Activated CD8-positive, alpha-beta memory T cell treated with anti-CD3 and anti-CD28 coated beads, Interleukin-2, amount 10 ng/mL, durations not matched to agents 7 days and 5 days (primary cell): ENCODE results near the gene ZNF592. TPM values are rescaled to one million over a fixed set of nuclear protein-coding genes. Genes with fewer than 3 reads are reported as not detected.
A peak's percentile ranks its signal among the peaks of the same experiment; 100 is the strongest.

Experiments
- ATAC-seq: fragments of 150-1000 bp; cut with Tn5 transposase; one replicate; pipeline ENCODE4 v1.10.0; 2021; ENCODE audit warnings: moderate library complexity
- CTCF ChIA-PET: fragments of 350-600 bp; sonication (Branson Sonifier 250); formaldehyde crosslinking; loops from one replicate; lab custom pipeline; 2021; ENCODE audit warnings: antibody characterized with exemption; lab: Charles Lee
- DNase-seq: peaks from one replicate; pipeline ENCODE4 v3.0.0-alpha.2; 2020
- H3K27ac Mint-ChIP-seq: one replicate; pipeline ENCODE4 v1.8.0; 2021; ENCODE audit warnings: mild to moderate bottlenecking, mixed read lengths
- H3K27me3 Mint-ChIP-seq: one replicate; pipeline ENCODE4 v1.8.0; 2021; ENCODE audit warnings: mixed read lengths
- H3K36me3 Mint-ChIP-seq: one replicate; pipeline ENCODE4 v1.8.0; 2021; ENCODE audit warnings: mild to moderate bottlenecking, mixed read lengths
- H3K4me1 Mint-ChIP-seq: one replicate; pipeline ENCODE4 v1.8.0; 2021; ENCODE audit warnings: mixed read lengths
- H3K4me3 Mint-ChIP-seq: one replicate; pipeline ENCODE4 v1.8.0; 2021; ENCODE audit warnings: mild to moderate bottlenecking, moderate library complexity, mixed read lengths
- H3K9me3 Mint-ChIP-seq: one replicate; pipeline ENCODE4 v1.8.0; 2022; ENCODE audit warnings: low read depth, mixed read lengths
- total RNA-seq, 2 experiments: library from RNA; stranded (reverse); gene quantifications; one replicate each; pipeline ENCODE4 v1.2.3, GENCODE V29; 2021

ZNF592 gene
- total RNA-seq, 2 experiments from 2014 or later = 32.9 to 39.7 TPM

DNA sequence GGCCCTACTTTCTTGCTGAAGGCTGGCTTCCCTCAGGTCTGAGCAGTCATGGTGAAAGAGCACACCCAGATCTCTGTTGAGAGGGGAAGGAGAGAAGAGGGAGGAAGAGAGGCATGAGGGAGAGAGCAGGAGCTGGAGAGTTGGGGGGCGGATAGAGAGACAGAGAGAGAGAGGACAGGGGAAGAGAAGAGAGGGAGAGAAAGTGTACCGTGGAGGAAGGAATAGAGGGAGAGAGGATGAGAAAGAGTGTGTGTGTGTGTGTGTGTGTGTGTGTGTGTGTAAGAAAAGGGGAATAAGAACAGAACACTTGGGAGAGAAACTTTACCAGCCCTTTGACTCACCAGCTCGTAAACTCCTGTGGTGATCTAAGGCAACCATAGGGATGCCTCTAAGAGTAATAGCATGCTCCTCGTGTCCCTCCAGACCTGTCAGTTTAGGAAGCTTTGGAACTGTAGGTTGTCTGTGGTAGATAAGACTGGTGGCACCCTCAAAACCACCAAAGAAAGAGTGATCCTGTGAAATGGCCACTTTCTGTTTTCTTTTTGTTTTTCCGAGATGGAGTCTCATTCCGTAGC lies 18.2 kb downstream of the ZNF592 start:
- peaks cover 14% of the 10 kb centered on the region for H3K4me1 Mint-ChIP-seq
- DNase-seq (no peak), ATAC-seq (no peak)
- H3K36me3 Mint-ChIP-seq = peaks cover 38% of the 10 kb centered on the region
- no peak overlapping the region for H3K4me3 Mint-ChIP-seq
- H3K27ac Mint-ChIP-seq = no peak overlapping the region
- CTCF ChIA-PET = interaction anchor here (1.1 kb wide), 1 partner anchor 10 kb away, joined by 3 read pairs; no protein-coding TSS in a partner anchor
- no peaks in the 10 kb centered on the region for H3K9me3 Mint-ChIP-seq
- no peaks in the 10 kb centered on the region for H3K27me3 Mint-ChIP-seq

DNA sequence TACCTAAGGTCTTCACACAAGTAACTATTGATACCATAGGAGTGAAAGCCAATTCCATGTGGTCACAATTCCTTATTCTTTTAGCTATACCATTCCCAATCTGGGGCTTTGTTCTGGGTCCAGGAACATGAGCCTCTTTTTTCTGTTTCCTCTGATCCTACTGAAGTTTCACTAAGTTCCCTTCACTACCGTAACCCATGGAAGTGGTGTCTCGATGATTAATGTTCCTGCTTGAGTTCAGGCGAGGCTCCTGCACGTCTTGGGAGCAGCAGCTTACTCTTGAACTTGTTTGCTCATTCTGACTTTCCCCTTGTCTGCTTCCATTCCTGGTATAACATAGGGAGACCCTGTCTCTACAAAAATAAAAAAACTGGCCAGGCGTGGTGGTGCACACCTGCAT lies 23.6 kb downstream of the ZNF592 start:
- peaks cover 35% of the 10 kb centered on the region for H3K36me3 Mint-ChIP-seq
- CTCF ChIA-PET = no interaction called here
- ATAC-seq = no peak
- no peak for DNase-seq
- peaks cover 7% of the 10 kb centered on the region for H3K4me1 Mint-ChIP-seq
- no peak overlapping the region for H3K4me3 Mint-ChIP-seq
- no peaks in the 10 kb centered on the region for H3K27me3 Mint-ChIP-seq
- no peak overlapping the region for H3K27ac Mint-ChIP-seq
- no peaks in the 10 kb centered on the region for H3K9me3 Mint-ChIP-seq

DNA sequence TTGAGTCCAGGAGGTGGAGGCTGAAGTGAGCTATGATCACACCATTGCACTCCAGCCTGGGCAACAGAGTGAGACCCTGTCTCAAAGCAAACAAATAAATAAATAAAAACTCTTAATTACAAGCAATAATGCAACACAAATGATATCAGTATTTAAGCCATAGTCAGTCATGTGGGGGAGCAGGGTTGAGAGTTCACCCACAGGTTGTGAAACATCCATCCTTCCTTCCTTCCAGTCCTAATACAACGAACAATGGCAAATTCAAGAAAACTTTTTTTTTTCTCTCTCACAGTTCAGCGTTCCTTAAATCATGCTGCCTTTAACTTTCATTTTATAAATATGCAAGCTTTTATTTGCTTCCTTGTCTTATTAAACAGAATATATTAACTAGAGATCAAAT lies 24.1 kb downstream of the ZNF592 start:
- Mint-ChIP-seq H3K9me3 (no peaks in the 10 kb centered on the region), H3K4me3 (no peak overlapping the region), H3K27me3 (no peaks in the 10 kb centered on the region), H3K36me3 (peaks cover 31% of the 10 kb centered on the region), H3K27ac (no peak overlapping the region), H3K4me1 (peaks cover 7% of the 10 kb centered on the region)
- DNase-seq (no peak), ATAC-seq (no peak)
- CTCF ChIA-PET = no interaction called here

DNA sequence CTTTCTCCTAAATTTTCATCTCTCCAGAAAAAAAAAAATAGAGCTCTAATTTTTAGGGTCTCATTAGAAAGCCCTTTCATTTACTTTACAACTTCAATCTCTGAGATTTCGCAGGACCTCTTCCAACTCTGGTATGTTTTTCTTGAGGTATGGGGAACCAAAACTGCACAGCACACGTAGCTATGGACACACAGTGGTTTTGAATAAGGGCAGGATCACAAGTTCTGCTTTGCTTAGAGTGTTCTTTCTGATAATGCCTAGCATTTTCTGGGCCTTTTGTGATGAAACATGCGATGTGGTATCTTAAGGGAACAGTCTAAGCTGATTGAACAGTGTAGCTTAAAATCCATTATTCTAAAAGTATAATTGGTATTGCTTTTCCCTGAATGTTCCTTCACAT lies 25.3 kb downstream of the ZNF592 start:
- Mint-ChIP-seq H3K4me1 (peaks cover 7% of the 10 kb centered on the region), H3K4me3 (no peak overlapping the region), H3K27ac (no peak overlapping the region), H3K27me3 (no peaks in the 10 kb centered on the region), H3K36me3 (peaks cover 31% of the 10 kb centered on the region), H3K9me3 (no peaks in the 10 kb centered on the region)
- DNase-seq = no peak
- no peak for ATAC-seq
- CTCF ChIA-PET = interaction anchor here (1.3 kb wide), 1 partner anchor 91 kb away, joined by 3 read pairs; no protein-coding TSS in a partner anchor

DNA sequence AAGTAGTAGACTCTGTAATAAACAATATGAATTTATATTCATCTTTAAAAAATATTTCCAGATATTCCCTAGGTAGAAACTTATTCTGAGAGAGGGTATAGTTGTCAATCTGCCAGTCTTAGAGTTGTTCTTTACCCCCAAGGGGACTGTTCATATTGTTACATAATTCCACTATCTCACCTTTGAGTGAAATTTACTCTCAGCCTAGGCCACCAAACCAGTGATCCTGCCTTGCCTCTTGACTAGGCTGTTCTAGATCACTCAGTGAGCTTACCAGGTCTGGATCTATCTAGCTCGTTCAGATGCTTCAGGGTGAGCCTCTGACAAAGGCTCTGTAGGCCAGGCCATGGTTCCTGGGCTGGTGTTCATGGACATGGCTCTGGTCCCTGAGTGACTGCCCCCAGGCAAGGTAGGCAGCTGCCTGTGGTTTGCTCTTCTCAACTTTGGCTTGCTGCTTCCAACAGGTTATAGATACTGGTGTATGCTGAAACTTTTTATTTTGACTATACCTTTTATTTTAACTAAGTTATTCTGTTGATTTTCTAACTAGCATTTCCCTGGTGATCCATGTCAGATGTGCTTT lies 27.6 kb downstream of the ZNF592 start:
- Mint-ChIP-seq H3K27me3 (no peaks in the 10 kb centered on the region), H3K36me3 (peaks cover 22% of the 10 kb centered on the region), H3K4me3 (no peak overlapping the region), H3K27ac (no peak overlapping the region), H3K9me3 (no peaks in the 10 kb centered on the region), H3K4me1 (peaks cover under 1% of the 10 kb centered on the region)
- ATAC-seq = no peak
- no peak for DNase-seq
- CTCF ChIA-PET = no interaction called here

DNA sequence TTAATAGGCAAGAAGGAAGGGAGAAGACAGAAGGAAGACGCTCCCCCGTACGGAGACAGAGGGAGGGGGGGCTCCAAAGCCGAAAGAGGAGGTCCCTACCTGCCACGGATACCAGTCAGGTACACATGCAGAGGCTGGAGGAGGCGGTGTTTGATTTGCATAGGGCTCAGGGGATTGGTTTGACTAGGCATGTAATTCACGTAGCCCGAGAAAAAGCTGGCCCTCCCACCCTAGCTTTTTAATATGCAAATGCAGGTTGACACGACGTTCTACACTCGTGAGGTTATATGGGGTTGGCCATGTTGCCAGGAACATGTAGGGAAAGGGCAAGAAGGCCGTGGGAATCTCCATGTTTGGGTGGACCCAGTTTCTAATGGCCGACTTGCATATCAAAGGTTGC lies 29.8 kb downstream of the ZNF592 start:
- Mint-ChIP-seq H3K27ac (no peak overlapping the region), H3K4me1 (peaks cover 20% of the 10 kb centered on the region), H3K9me3 (no peaks in the 10 kb centered on the region), H3K36me3 (peaks cover 30% of the 10 kb centered on the region), H3K27me3 (no peaks in the 10 kb centered on the region), H3K4me3 (no peak overlapping the region)
- CTCF ChIA-PET = no interaction called here
- DNase-seq (no peak), ATAC-seq (no peak)

DNA sequence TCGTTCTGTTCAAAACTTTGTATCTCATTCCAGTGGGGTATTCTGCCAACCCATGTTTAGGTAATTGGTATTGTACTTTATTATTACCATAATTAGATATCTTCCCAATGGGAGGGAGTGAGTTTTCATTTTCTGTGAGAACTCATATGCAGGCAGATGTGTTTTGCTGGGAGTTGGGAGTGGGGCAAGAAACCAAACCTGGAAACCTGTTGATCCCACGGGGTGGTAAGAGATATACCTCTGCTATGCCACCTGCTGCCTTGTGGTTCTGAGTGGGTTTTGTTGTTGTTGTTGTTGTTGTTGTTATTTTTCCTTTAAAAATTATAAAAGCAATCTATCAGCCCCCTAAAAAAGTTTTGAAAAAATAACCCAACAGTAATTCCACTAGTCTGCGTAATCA lies 32.1 kb downstream of the ZNF592 start:
- no peaks in the 10 kb centered on the region for H3K9me3 Mint-ChIP-seq
- H3K4me3 Mint-ChIP-seq = no peak overlapping the region
- DNase-seq (no peak), ATAC-seq (no peak)
- no peak overlapping the region for H3K27ac Mint-ChIP-seq
- peaks cover 26% of the 10 kb centered on the region for H3K4me1 Mint-ChIP-seq
- H3K36me3 Mint-ChIP-seq = peaks cover 38% of the 10 kb centered on the region
- no peaks in the 10 kb centered on the region for H3K27me3 Mint-ChIP-seq
- CTCF ChIA-PET = interaction anchor here (1.5 kb wide), 1 partner anchor 193 kb away, joined by 3 read pairs; no protein-coding TSS in a partner anchor

DNA sequence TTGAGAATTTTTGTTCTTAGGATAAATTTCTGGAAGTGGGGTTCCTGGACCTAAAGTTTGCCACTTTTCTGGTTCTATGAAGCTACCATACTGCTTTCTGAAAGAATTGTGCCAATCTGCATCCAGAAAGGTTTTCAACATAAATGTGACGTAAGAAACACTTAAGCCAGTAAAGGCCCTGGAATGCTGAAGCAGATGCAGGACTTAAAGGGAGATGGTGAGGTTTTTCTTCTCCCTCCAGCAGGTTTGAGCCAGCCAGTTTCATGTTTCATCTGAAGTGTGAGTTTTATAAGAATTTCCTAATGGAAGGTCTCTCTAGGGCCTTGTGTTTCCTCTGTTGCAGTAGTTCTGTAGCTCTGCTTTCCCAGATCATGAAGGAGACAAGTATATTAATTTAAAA lies 33.1 kb downstream of the ZNF592 start:
- Mint-ChIP-seq H3K4me1 (peaks cover 26% of the 10 kb centered on the region), H3K4me3 (no peak overlapping the region), H3K9me3 (no peaks in the 10 kb centered on the region), H3K27me3 (no peaks in the 10 kb centered on the region), H3K27ac (no peak overlapping the region), H3K36me3 (peaks cover 42% of the 10 kb centered on the region)
- CTCF ChIA-PET = no interaction called here
- no peak for ATAC-seq
- no peak for DNase-seq

DNA sequence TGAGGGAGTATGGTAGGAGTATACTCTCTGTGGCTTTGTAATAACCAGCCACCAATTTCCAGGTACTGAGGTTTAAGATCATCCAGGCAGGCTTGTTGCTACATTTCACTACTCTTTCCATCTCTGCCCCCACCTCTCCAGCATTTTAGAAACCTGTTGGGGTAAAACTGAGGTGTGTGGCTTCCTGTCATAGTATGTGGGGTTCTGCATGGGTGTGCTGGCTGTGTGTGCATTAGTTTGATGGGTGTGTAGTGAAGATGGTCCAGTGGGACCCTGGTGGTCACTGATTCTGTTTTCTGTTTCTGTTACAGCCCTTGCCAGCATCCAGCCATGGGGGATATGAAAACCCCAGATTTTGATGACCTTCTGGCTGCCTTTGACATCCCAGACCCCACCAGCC lies 34.0 kb downstream of the ZNF592 start:
- H3K4me1 Mint-ChIP-seq = peaks cover 28% of the 10 kb centered on the region
- H3K27ac Mint-ChIP-seq = peak overlapping the region; percentile 61
- peaks cover 44% of the 10 kb centered on the region for H3K36me3 Mint-ChIP-seq
- CTCF ChIA-PET = no interaction called here
- no peaks in the 10 kb centered on the region for H3K27me3 Mint-ChIP-seq
- no peak overlapping the region for H3K4me3 Mint-ChIP-seq
- ATAC-seq (peak; percentile 42), DNase-seq (no peak)
- no peaks in the 10 kb centered on the region for H3K9me3 Mint-ChIP-seq

DNA sequence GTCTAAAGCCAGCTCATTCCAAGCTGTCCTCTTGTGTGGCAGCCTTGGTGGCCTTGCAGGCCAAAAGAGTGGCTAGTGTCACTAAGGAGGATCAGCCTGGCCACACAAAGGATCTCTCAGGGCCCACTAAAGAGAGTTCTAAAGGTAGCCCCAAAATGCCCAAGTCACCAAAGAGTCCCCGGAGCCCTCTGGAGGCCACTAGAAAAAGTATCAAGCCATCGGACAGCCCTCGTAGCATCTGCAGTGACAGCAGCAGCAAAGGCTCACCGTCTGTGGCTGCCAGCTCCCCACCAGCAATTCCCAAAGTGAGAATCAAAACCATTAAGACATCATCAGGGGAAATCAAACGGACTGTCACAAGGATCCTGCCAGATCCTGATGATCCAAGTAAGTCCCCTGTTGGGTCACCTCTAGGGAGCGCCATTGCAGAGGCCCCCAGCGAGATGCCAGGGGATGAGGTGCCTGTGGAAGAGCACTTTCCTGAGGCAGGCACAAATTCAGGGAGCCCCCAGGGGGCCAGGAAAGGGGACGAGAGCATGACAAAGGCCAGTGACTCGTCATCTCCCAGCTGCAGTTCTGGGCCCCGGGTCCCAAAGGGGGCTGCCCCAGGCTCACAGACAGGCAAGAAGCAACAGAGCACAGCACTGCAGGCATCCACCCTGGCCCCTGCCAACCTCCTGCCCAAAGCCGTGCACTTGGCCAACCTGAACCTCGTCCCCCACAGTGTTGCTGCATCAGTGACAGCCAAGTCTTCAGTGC lies 35.3 kb downstream of the ZNF592 start:
- ATAC-seq = no peak
- Mint-ChIP-seq H3K4me3 (no peak overlapping the region), H3K36me3 (peaks cover 48% of the 10 kb centered on the region), H3K27me3 (no peaks in the 10 kb centered on the region), H3K9me3 (no peaks in the 10 kb centered on the region), H3K27ac (no peak overlapping the region), H3K4me1 (peaks cover 32% of the 10 kb centered on the region)
- no peak for DNase-seq
- CTCF ChIA-PET = no interaction called here

DNA sequence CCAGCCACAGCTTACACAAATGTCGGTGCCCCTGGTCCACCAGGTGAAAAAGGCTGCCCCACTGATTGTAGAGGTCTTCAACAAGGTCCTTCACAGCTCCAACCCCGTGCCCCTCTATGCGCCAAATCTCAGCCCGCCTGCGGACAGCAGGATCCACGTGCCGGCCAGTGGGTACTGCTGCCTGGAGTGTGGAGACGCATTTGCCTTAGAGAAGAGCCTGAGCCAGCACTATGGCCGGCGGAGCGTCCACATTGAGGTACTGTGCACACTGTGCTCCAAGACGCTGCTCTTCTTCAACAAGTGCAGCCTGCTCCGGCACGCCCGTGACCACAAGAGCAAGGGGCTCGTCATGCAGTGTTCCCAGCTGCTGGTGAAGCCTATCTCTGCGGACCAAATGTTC lies 35.9 kb downstream of the ZNF592 start:
- H3K36me3 Mint-ChIP-seq = peaks cover 47% of the 10 kb centered on the region
- CTCF ChIA-PET = no interaction called here

DNA sequence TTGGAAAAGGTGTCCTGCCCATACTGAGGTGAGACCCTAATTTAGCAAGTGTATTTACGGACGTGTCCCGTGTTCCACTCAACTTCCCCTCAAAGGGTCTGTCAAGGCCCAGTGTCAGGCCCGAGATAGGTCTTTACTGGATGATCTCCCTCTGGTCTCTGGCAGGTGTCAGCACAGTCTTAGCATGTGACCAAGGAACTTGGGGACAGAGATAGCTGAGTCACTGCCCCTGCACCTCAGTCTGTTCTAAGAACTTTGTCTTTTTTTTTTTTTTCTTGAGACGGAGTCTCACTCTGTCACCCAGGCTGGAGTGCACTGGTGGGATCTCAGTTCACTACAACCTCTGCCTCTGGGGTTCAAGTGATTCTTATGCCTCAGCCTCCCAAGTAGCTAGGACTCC lies 36.7 kb downstream of the ZNF592 start:
- no peaks in the 10 kb centered on the region for H3K9me3 Mint-ChIP-seq
- peaks cover 45% of the 10 kb centered on the region for H3K36me3 Mint-ChIP-seq
- ATAC-seq (peak; percentile 49), DNase-seq (no peak)
- no peak overlapping the region for H3K4me3 Mint-ChIP-seq
- no peak overlapping the region for H3K27ac Mint-ChIP-seq
- no peaks in the 10 kb centered on the region for H3K27me3 Mint-ChIP-seq
- peaks cover 32% of the 10 kb centered on the region for H3K4me1 Mint-ChIP-seq
- CTCF ChIA-PET = no interaction called here

More for the DNA sequence above, 35.9 kb downstream of the ZNF592 start:
- peaks cover 32% of the 10 kb centered on the region for H3K4me1 Mint-ChIP-seq
- H3K4me3 Mint-ChIP-seq = no peak overlapping the region
- no peak for ATAC-seq
- H3K27me3 Mint-ChIP-seq = no peaks in the 10 kb centered on the region
- DNase-seq = no peak
- no peaks in the 10 kb centered on the region for H3K9me3 Mint-ChIP-seq
- H3K27ac Mint-ChIP-seq = no peak overlapping the region

DNA sequence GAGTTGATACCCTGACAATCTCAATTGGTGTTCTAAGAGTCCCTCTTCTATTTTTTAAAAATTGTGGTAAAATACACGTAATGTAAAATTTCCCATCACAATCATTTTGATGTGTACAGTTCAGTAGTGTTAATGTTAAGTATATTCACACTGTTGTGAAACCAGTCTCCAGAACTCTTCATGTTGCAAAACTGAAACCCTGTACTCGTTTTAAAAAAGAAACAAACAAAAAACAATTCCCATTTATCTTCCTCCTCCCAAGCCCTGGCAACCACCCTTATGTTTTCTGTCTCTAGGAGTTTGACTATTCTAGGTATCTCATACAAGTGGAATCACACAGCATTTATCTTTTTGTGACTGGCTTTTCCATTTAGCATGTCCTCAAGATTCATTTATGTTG lies 40.1 kb downstream of the ZNF592 start:
- ATAC-seq (no peak), DNase-seq (no peak)
- Mint-ChIP-seq H3K4me3 (no peak overlapping the region), H3K27ac (no peak overlapping the region), H3K9me3 (no peaks in the 10 kb centered on the region), H3K27me3 (no peaks in the 10 kb centered on the region), H3K4me1 (peaks cover 13% of the 10 kb centered on the region), H3K36me3 (peaks cover 49% of the 10 kb centered on the region)
- CTCF ChIA-PET = interaction anchor here (1.0 kb wide), 1 partner anchor 9 kb away, joined by 3 read pairs; no protein-coding TSS in a partner anchor

DNA sequence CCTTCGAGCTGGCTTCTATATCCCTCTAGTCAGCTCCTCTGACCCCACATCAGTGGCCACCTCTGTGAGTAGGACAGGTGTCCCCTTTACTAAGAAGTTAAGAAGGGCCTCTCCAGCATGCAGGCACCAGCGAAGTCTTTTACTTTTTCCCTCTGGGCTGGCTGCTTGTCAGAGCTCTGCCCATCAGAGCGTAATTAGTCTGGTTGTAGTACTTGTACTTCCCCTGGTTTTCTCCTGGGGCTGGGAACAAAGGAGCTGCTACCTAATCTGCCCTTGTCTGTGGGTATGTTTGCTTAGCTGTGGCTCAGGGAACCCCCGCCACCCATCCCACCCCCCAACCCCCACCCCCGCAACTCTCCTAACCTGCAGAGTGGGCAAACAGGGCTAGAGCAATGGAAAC lies 41.4 kb downstream of the ZNF592 start:
- CTCF ChIA-PET = interaction anchor here (0.6 to 1.0 kb wide), 2 partner anchors 10 to 116 kb away, joined by 3 read pairs; no protein-coding TSS in a partner anchor
- peaks cover 46% of the 10 kb centered on the region for H3K36me3 Mint-ChIP-seq
- no peaks in the 10 kb centered on the region for H3K9me3 Mint-ChIP-seq
- no peak overlapping the region for H3K27ac Mint-ChIP-seq
- ATAC-seq (no peak), DNase-seq (no peak)
- H3K4me1 Mint-ChIP-seq = peaks cover 10% of the 10 kb centered on the region
- no peak overlapping the region for H3K4me3 Mint-ChIP-seq
- no peaks in the 10 kb centered on the region for H3K27me3 Mint-ChIP-seq
